ENCODE results near the gene MYO1H.

Gene MYO1H

DNA sequence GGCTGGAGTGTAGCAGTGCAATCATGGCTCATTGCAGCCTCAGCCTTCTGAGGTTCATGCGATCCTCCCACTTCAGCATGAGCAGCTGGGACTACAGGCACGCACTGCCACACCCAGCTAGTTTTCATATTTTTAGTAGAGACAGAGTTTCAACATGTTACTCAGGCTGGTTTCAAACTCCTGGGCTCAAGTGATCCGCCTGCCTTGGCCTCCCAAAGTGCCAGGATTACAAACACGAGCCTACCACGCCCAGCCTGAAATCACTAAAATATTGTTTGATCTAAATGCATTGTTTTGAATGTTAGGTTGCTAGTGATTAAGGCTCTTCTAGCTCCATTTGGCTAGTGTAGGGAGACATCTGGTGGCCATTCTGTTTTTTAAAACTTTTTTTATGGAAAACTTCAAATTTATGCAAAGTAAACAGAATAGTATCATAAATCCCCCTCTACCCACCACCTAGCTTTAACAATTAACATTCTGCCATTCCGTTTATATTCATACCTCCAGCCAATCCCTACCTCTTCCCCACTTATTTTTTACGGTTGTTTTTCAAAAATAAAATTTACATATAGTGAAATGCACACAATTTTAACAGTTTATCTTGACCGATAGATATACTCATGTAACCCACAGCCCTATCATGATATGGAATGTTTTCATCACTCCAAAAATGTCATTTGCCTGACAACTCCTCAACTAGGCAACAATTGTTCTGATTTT, 37.8 kb downstream of the MYO1H start (continued):
- 0 out of 2 replicates have a peak, but pooled peaks have one; percentile 22 for TF ChIP-seq ZBTB20 (tag by site-specific recombination; IDR thresholded peaks at IDR 0.05)
- TF ChIP-seq RBAK (tag by site-specific recombination; IDR thresholded peaks at IDR 0.05), result no peak
- TF ChIP-seq, protein P1, sequence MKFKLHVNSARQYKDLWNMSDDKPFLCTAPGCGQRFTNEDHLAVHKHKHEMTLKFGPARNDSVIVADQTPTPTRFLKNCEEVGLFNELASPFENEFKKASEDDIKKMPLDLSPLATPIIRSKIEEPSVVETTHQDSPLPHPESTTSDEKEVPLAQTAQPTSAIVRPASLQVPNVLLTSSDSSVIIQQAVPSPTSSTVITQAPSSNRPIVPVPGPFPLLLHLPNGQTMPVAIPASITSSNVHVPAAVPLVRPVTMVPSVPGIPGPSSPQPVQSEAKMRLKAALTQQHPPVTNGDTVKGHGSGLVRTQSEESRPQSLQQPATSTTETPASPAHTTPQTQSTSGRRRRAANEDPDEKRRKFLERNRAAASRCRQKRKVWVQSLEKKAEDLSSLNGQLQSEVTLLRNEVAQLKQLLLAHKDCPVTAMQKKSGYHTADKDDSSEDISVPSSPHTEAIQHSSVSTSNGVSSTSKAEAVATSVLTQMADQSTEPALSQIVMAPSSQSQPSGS (tag by site-specific recombination; IDR thresholded peaks at IDR 0.05; ENCODE audit: low read depth), result no peak
- no peak for TF ChIP-seq ZNF223 (tag by site-specific recombination; IDR thresholded peaks at IDR 0.05)
- no peak for TF ChIP-seq MZF1 (tag by site-specific recombination; IDR thresholded peaks at IDR 0.05; ENCODE audit: borderline replicate concordance)
- no peak for TF ChIP-seq MYNN (tag by site-specific recombination; IDR thresholded peaks at IDR 0.05; ENCODE audit: borderline replicate concordance)
- TF ChIP-seq SALL2 (tag by site-specific recombination; IDR thresholded peaks at IDR 0.05; ENCODE audit: borderline replicate concordance), result no peak
- TF ChIP-seq, protein P2, sequence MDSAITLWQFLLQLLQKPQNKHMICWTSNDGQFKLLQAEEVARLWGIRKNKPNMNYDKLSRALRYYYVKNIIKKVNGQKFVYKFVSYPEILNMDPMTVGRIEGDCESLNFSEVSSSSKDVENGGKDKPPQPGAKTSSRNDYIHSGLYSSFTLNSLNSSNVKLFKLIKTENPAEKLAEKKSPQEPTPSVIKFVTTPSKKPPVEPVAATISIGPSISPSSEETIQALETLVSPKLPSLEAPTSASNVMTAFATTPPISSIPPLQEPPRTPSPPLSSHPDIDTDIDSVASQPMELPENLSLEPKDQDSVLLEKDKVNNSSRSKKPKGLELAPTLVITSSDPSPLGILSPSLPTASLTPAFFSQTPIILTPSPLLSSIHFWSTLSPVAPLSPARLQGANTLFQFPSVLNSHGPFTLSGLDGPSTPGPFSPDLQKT (IDR thresholded peaks at IDR 0.05; ENCODE audit: borderline replicate concordance, low read depth, low read length), result no peak
- no peak for TF ChIP-seq ZNF16 (tag by site-specific recombination; IDR thresholded peaks at IDR 0.05; ENCODE audit: low read depth)
- TF ChIP-seq ZNF341 (tag by site-specific recombination; IDR thresholded peaks at IDR 0.05; ENCODE audit: low read depth), result no peak
- peak; percentile 22; the same call in 1 of the 2 replicates for TF ChIP-seq ZNF335 (tag by site-specific recombination; conservative IDR thresholded peaks at IDR 0.05)
- no peak for TF ChIP-seq ZNF510 (tag by site-specific recombination; IDR thresholded peaks at IDR 0.05; ENCODE audit: insufficient replicate concordance)
- TF ChIP-seq ZNF558 (tag by site-specific recombination; IDR thresholded peaks at IDR 0.05), result no peak
- TF ChIP-seq ZNF221 (tag by site-specific recombination; IDR thresholded peaks at IDR 0.05; ENCODE audit: borderline replicate concordance), result no peak
- TF ChIP-seq ZNF707 (tag by site-specific recombination; IDR thresholded peaks at IDR 0.05), result no peak
- no peak for TF ChIP-seq GLI4 (tag by site-specific recombination; IDR thresholded peaks at IDR 0.05)
- TF ChIP-seq, protein P3, sequence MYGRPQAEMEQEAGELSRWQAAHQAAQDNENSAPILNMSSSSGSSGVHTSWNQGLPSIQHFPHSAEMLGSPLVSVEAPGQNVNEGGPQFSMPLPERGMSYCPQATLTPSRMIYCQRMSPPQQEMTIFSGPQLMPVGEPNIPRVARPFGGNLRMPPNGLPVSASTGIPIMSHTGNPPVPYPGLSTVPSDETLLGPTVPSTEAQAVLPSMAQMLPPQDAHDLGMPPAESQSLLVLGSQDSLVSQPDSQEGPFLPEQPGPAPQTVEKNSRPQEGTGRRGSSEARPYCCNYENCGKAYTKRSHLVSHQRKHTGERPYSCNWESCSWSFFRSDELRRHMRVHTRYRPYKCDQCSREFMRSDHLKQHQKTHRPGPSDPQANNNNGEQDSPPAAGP (tag by site-specific recombination; IDR thresholded peaks at IDR 0.05), result peak; percentile 31; the same call in 1 of the 2 replicates
- no peak for TF ChIP-seq ZNF768 (tag by site-specific recombination; IDR thresholded peaks at IDR 0.05)
- no peak for TF ChIP-seq ZNF132 (tag by site-specific recombination; IDR thresholded peaks at IDR 0.05; ENCODE audit: borderline replicate concordance)
- no peak for TF ChIP-seq ZFP37 (tag by site-specific recombination; IDR thresholded peaks at IDR 0.05)
- TF ChIP-seq ZNF157 (tag by site-specific recombination; IDR thresholded peaks at IDR 0.05), result no peak
- no peak for TF ChIP-seq ZNF777 (tag by site-specific recombination; IDR thresholded peaks at IDR 0.05; ENCODE audit: borderline replicate concordance)
- no peak for TF ChIP-seq ZNF529 (tag by site-specific recombination; IDR thresholded peaks at IDR 0.05; ENCODE audit: insufficient replicate concordance)
- no peak for TF ChIP-seq ZBTB1 (tag by site-specific recombination; IDR thresholded peaks at IDR 0.05)
- no peak for TF ChIP-seq ZNF776 (tag by site-specific recombination; IDR thresholded peaks at IDR 0.05; ENCODE audit: borderline replicate concordance)
- no peak for TF ChIP-seq ZNF169 (tag by site-specific recombination; IDR thresholded peaks at IDR 0.05)
- TF ChIP-seq ZNF239 (tag by site-specific recombination; IDR thresholded peaks at IDR 0.05), result no peak
- no peak for TF ChIP-seq ZNF404 (tag by site-specific recombination; IDR thresholded peaks at IDR 0.05)
- TF ChIP-seq ZNF366 (tag by site-specific recombination; conservative IDR thresholded peaks at IDR 0.05), result no peak
- no peak for TF ChIP-seq ZFP3 (tag by site-specific recombination; IDR thresholded peaks at IDR 0.05; ENCODE audit: low read depth)
- no peak for TF ChIP-seq HOXD13 (CRISPR knock-in tag; IDR thresholded peaks at IDR 0.05; ENCODE audit: borderline replicate concordance)
- TF ChIP-seq ZNF394 (tag by site-specific recombination; IDR thresholded peaks at IDR 0.05; ENCODE audit: borderline replicate concordance), result no peak
- TF ChIP-seq ZNF629 (tag by site-specific recombination; IDR thresholded peaks at IDR 0.05), result no peak
- no peak for TF ChIP-seq BCL11A (tag by site-specific recombination; IDR thresholded peaks at IDR 0.05; ENCODE audit: low read depth)
- TF ChIP-seq, protein P4, sequence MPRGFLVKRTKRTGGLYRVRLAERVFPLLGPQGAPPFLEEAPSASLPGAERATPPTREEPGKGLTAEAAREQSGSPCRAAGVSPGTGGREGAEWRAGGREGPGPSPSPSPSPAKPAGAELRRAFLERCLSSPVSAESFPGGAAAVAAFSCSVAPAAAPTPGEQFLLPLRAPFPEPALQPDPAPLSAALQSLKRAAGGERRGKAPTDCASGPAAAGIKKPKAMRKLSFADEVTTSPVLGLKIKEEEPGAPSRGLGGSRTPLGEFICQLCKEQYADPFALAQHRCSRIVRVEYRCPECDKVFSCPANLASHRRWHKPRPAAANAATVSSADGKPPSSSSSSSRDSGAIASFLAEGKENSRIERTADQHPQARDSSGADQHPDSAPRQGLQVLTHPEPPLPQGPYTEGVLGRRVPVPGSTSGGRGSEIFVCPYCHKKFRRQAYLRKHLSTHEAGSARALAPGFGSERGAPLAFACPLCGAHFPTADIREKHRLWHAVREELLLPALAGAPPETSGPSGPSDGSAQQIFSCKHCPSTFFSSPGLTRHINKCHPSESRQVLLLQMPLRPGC (tag by site-specific recombination; IDR thresholded peaks at IDR 0.05), result no peak
- TF ChIP-seq ZNF76 (tag by site-specific recombination; IDR thresholded peaks at IDR 0.05; ENCODE audit: borderline replicate concordance, low read depth), result no peak
